Astrocyte (in vitro differentiated cells and primary cell): Measurements from ENCODE around the gene TULP4. TPM values are rescaled to one million over a fixed set of nuclear protein-coding genes. Genes with fewer than 3 reads are reported as not detected.
A peak's percentile ranks its signal among the peaks of the same experiment; 100 is the strongest.

ENCODE experiments used
- DNase-seq: peaks from one replicate; pipeline ENCODE4 v3.0.0-alpha.2; 2010; ENCODE audit warnings: low read depth
- FAIRE-seq: peaks from 2 replicates; lab custom pipeline; 2011; peaks lifted over from hg19 to GRCh38; lab: Jason Lieb, UNC
- H2AFZ ChIP-seq: 2 replicates; pipeline ENCODE4 v1.6.0; 2012; ENCODE audit warnings: low read depth, low read length, inconsistent platforms
- H3K27ac ChIP-seq: 2 replicates; pipeline ENCODE4 v1.5.1; 2011; ENCODE audit warnings: low read depth, low read length, inconsistent platforms
- H3K27me3 ChIP-seq: 2 replicates; pipeline ENCODE4 v1.6.0; 2011; ENCODE audit warnings: low read length, inconsistent platforms; ENCODE audit not compliant: insufficient read depth
- H3K36me3 ChIP-seq: 2 replicates; pipeline ENCODE4 v1.5.1; 2011; ENCODE audit warnings: low read length, inconsistent platforms; ENCODE audit not compliant: insufficient read depth
- H3K4me1 ChIP-seq: 2 replicates; pipeline ENCODE4 v1.5.1; 2011; ENCODE audit warnings: low read length, inconsistent platforms; ENCODE audit not compliant: insufficient read depth
- H3K4me2 ChIP-seq: 2 replicates; pipeline ENCODE4 v1.6.0; 2012; ENCODE audit warnings: low read length, inconsistent platforms
- H3K4me3 ChIP-seq: 2 replicates; pipeline ENCODE4 v1.5.1; 2011; ENCODE audit warnings: low read depth, mild to moderate bottlenecking, low read length, inconsistent platforms; ENCODE audit not compliant: insufficient read depth
- H3K79me2 ChIP-seq: 2 replicates; pipeline ENCODE4 v1.6.0; 2012; ENCODE audit warnings: mild to moderate bottlenecking, low read length, inconsistent platforms; ENCODE audit not compliant: insufficient read depth
- H3K9ac ChIP-seq: 2 replicates; pipeline ENCODE4 v1.6.0; 2012; ENCODE audit warnings: mild to moderate bottlenecking, low read length, inconsistent platforms
- H3K9me3 ChIP-seq: 2 replicates; pipeline ENCODE4 v1.5.1; 2012; ENCODE audit warnings: low read depth, mild to moderate bottlenecking, low read length, inconsistent platforms; ENCODE audit not compliant: insufficient read depth
- H4K20me1 ChIP-seq: 2 replicates; pipeline ENCODE4 v1.6.0; 2012; ENCODE audit warnings: low read length, inconsistent platforms; ENCODE audit not compliant: insufficient read depth
- H3K27ac Mint-ChIP-seq: one replicate; pipeline ENCODE4 v1.8.0; 2021; ENCODE audit warnings: mild to moderate bottlenecking, mixed read lengths; ENCODE audit not compliant: unreplicated experiment
- H3K27me3 Mint-ChIP-seq: one replicate; pipeline ENCODE4 v1.8.0; 2021; ENCODE audit warnings: low read depth, mixed read lengths; ENCODE audit not compliant: unreplicated experiment
- H3K36me3 Mint-ChIP-seq: one replicate; pipeline ENCODE4 v1.8.0; 2021; ENCODE audit warnings: low read depth, mixed read lengths; ENCODE audit not compliant: unreplicated experiment
- H3K4me1 Mint-ChIP-seq: one replicate; pipeline ENCODE4 v1.8.0; 2021; ENCODE audit warnings: low read depth, mixed read lengths; ENCODE audit not compliant: unreplicated experiment
- H3K4me3 Mint-ChIP-seq: one replicate; pipeline ENCODE4 v1.8.0; 2021; ENCODE audit warnings: mild to moderate bottlenecking, moderate library complexity, mixed read lengths; ENCODE audit not compliant: unreplicated experiment
- H3K9me3 Mint-ChIP-seq: one replicate; pipeline ENCODE4 v1.8.0; 2021; ENCODE audit warnings: mild to moderate bottlenecking, mixed read lengths; ENCODE audit not compliant: unreplicated experiment
- EZH2 ChIP-seq: IDR thresholded peaks from 2 replicates; pipeline ENCODE4 v1.6.1; 2012; ENCODE audit warnings: mild to moderate bottlenecking, low read length, inconsistent platforms; ENCODE audit not compliant: insufficient read depth
- total RNA-seq: library from RNA; stranded (reverse); gene quantifications from 2 replicates; pipeline ENCODE4 v1.2.1, GENCODE V29; 2021
- TF ChIP-seq, protein P1 (sequence below): IDR thresholded peaks from 2 replicates; pipeline ENCODE4 v1.5.1; 2011; ENCODE audit warnings: low read depth, mild to moderate bottlenecking, inconsistent platforms, low read length, moderate library complexity; ENCODE audit not compliant: insufficient read depth

The TULP4 gene
- total RNA-seq, 1 donor from 2014 or later: 91.2 TPM

DNA sequence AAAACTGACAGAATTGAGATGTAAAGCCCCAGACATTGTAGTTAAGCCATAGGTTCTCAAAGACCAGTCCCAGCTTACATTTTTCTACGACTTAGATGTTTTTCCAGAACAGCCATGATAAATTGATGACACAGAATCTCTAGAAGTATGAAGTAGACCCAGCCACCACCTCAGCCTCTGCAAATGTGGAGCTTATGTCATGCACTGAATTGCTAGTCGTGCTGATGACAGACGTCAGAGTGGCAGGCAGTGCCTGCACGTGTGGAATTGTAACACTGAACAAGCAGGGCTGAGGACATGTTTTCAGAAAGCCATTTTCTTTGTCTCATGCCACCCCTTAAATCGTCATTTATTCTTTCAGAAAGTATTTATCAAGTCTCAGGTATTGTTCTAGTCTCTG is 175.2 kb downstream of the TULP4 start:
- H3K4me3 Mint-ChIP-seq: no peak overlapping the region
- no peak overlapping the region for H3K4me3 ChIP-seq
- FAIRE-seq (no peak), DNase-seq (peak; percentile 56)
- H3K27ac Mint-ChIP-seq: peak overlapping the region; percentile 75
- peaks cover 23% of the 10 kb centered on the region for H3K4me1 ChIP-seq
- peaks cover 18% of the 10 kb centered on the region for H3K36me3 Mint-ChIP-seq
- H3K27me3 Mint-ChIP-seq: no peaks in the 10 kb centered on the region
- H3K9me3 Mint-ChIP-seq: no peaks in the 10 kb centered on the region
- H3K27me3 ChIP-seq: no peaks in the 10 kb centered on the region
- H3K4me2 ChIP-seq: peak overlapping the region; percentile 61
- peak overlapping the region; percentile 60 for H3K27ac ChIP-seq
- H3K79me2 ChIP-seq: no peaks in the 10 kb centered on the region
- H4K20me1 ChIP-seq: no peaks in the 10 kb centered on the region
- no peaks in the 10 kb centered on the region for H3K36me3 ChIP-seq
- H3K9me3 ChIP-seq: no peaks in the 10 kb centered on the region
- peak overlapping the region; percentile 38 for H3K9ac ChIP-seq
- TF ChIP-seq, protein P1, sequence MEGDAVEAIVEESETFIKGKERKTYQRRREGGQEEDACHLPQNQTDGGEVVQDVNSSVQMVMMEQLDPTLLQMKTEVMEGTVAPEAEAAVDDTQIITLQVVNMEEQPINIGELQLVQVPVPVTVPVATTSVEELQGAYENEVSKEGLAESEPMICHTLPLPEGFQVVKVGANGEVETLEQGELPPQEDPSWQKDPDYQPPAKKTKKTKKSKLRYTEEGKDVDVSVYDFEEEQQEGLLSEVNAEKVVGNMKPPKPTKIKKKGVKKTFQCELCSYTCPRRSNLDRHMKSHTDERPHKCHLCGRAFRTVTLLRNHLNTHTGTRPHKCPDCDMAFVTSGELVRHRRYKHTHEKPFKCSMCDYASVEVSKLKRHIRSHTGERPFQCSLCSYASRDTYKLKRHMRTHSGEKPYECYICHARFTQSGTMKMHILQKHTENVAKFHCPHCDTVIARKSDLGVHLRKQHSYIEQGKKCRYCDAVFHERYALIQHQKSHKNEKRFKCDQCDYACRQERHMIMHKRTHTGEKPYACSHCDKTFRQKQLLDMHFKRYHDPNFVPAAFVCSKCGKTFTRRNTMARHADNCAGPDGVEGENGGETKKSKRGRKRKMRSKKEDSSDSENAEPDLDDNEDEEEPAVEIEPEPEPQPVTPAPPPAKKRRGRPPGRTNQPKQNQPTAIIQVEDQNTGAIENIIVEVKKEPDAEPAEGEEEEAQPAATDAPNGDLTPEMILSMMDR: no peak
- H3K4me1 Mint-ChIP-seq: peaks cover 25% of the 10 kb centered on the region
- no peak overlapping the region for H2AFZ ChIP-seq

DNA sequence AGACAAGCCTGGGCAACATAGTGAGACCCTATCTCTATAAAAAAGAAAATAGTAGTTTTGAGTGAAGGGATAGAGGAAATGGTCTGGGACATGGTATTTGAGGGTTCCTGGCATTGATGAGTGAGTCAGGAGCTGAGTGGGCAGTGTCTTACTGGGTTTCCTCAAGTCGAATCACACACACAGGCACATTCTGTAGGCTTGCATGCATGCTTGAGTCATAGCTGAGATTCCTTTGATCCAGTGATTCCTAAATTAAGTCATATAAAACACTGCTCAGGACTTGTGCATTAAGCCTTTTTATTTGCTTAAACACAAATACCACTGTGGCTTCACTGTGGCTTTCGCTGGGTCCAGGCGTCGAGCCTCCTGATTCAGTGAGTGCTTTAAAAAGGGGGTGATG is 175.8 kb downstream of the TULP4 start:
- no peak for TF ChIP-seq EZH2
- TF ChIP-seq, protein P1: no peak
- Mint-ChIP-seq H3K27me3 (no peaks in the 10 kb centered on the region), H3K36me3 (peaks cover 23% of the 10 kb centered on the region), H3K27ac (peak overlapping the region; percentile 75), H3K4me3 (peak overlapping the region; percentile 47), H3K4me1 (peaks cover 23% of the 10 kb centered on the region), H3K9me3 (no peaks in the 10 kb centered on the region)
- Histone ChIP-seq H3K9me3 (no peaks in the 10 kb centered on the region), H3K27me3 (no peaks in the 10 kb centered on the region), H3K4me3 (no peak overlapping the region), H3K79me2 (no peaks in the 10 kb centered on the region), H3K4me2 (peak overlapping the region; percentile 61), H3K4me1 (peaks cover 20% of the 10 kb centered on the region), H3K27ac (peak overlapping the region; percentile 60), H3K36me3 (no peaks in the 10 kb centered on the region), H2AFZ (no peak overlapping the region), H3K9ac (peak overlapping the region; percentile 52), H4K20me1 (no peaks in the 10 kb centered on the region)
- peak; percentile 98 for FAIRE-seq
- peak; percentile 100 for DNase-seq

DNA sequence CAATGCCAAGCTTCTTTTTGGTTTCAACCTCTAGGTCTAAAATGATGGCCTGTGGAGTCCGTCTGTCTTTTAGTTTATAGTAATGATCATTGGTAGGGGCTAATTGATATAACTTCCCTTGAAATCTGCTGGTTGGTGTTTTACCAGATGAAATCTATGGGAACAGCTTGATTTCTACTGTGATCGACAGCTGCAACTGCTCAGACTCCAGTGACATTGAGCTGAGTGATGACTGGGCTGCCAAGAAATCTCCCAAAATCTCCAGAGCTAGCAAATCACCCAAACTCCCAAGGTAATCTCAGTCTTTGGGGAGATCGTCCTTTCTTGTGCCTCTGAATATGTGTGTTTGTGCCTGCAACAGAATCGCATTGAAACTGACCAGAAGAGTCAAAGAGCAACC is 177.2 kb downstream of the TULP4 start:
- peaks cover 32% of the 10 kb centered on the region for H3K36me3 Mint-ChIP-seq
- H3K36me3 ChIP-seq: no peaks in the 10 kb centered on the region
- no peaks in the 10 kb centered on the region for H3K27me3 ChIP-seq
- no peak overlapping the region for H3K9ac ChIP-seq
- H3K27me3 Mint-ChIP-seq: no peaks in the 10 kb centered on the region
- H3K4me1 ChIP-seq: peaks cover 20% of the 10 kb centered on the region
- no peak overlapping the region for H3K4me2 ChIP-seq
- peak overlapping the region; percentile 51 for H3K27ac Mint-ChIP-seq
- no peaks in the 10 kb centered on the region for H3K79me2 ChIP-seq
- H3K4me3 ChIP-seq: no peak overlapping the region
- no peaks in the 10 kb centered on the region for H3K9me3 Mint-ChIP-seq
- no peak overlapping the region for H3K27ac ChIP-seq
- peaks cover 23% of the 10 kb centered on the region for H3K4me1 Mint-ChIP-seq
- TF ChIP-seq, protein P1: no peak
- H3K4me3 Mint-ChIP-seq: no peak overlapping the region
- H4K20me1 ChIP-seq: no peaks in the 10 kb centered on the region
- H3K9me3 ChIP-seq: no peaks in the 10 kb centered on the region
- DNase-seq (no peak), FAIRE-seq (no peak)
- H2AFZ ChIP-seq: no peak overlapping the region
